Stomach smooth muscle (tissue), 2 donors: ENCODE data around the gene C20orf202.
"Not testable (repeated sequence)": the region's sequence is repeated elsewhere in the genome, so short reads cannot be mapped to it uniquely, and the experiment has no call there.

Experiments
- H3K27ac ChIP-seq: one replicate; pipeline ENCODE4 v1.7.0; 2013; ENCODE audit warnings: mild to moderate bottlenecking, low read length, inconsistent platforms
- H3K27me3 ChIP-seq, 2 donors: one replicate each; pipeline ENCODE4 v1.7.0; 2013; ENCODE audit warnings: low read length in 2 of 2; ENCODE audit not compliant: insufficient read depth in 2 of 2, control insufficient read depth in 1 of 2
- H3K36me3 ChIP-seq, 2 donors: one replicate each; pipeline ENCODE4 v1.7.0; 2013; ENCODE audit warnings: low read length in 2 of 2; ENCODE audit not compliant: control insufficient read depth in 2 of 2, insufficient read depth in 2 of 2
- H3K4me1 ChIP-seq: one replicate; pipeline ENCODE4 v1.7.0; 2013; ENCODE audit warnings: low read length; ENCODE audit not compliant: control insufficient read depth, insufficient read depth
- H3K4me3 ChIP-seq, 2 donors: one replicate each; pipeline ENCODE4 v1.7.0; 2013; ENCODE audit warnings: low read length in 2 of 2
- H3K9ac ChIP-seq, 2 donors: one replicate each; pipeline ENCODE4 v1.7.0; 2013; ENCODE audit warnings: low read length in 2 of 2, mild to moderate bottlenecking in 1 of 2
- H3K9me3 ChIP-seq, 2 donors: one replicate each; pipeline ENCODE4 v1.7.0; 2013; ENCODE audit warnings: low read length in 2 of 2; ENCODE audit not compliant: control insufficient read depth in 2 of 2
- donor health status: healthy.
- donor health status: Pancreatic carcinoma.

Gene C20orf202

GRCh38 chr20:1247689-1248088 is 44.4 kb downstream of the C20orf202 start:
- no peaks in the 10 kb centered on the region for H3K36me3 ChIP-seq
- no peaks in the 10 kb centered on the region for H3K4me1 ChIP-seq
- no peaks in the 10 kb centered on the region for H3K9me3 ChIP-seq
- H3K27me3 ChIP-seq, result no peaks in the 10 kb centered on the region
- H3K27ac ChIP-seq, result no peak overlapping the region
- H3K4me3 ChIP-seq, result no peak overlapping the region
- H3K9ac ChIP-seq, result no peak overlapping the region

DNA sequence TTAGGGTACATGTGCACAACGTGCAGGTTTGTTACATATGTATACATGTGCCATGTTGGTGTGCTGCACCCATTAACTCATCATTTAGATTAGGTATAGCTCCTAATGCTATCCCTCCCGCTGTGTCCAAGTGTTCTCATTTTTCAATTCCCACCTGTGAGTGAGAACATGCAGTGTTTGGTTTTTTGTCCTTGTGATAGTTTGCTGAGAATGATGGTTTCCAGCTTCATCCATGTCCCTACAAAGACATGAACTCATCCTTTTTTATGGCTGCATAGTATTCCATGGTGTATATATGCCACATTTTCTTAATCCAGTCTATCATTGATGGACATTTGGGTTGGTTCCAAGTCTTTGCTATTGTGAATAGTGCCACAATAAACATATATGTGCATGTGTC is 47.0 kb downstream of the C20orf202 start:
- not testable (repeated sequence) for H3K27ac ChIP-seq, H3K9ac ChIP-seq, H3K36me3 ChIP-seq, H3K4me1 ChIP-seq, H3K9me3 ChIP-seq, H3K4me3 ChIP-seq, H3K27me3 ChIP-seq

GRCh38 chr20:1252416-1252815 is 49.2 kb downstream of the C20orf202 start:
- Histone ChIP-seq H3K4me3 (no peak overlapping the region), H3K27ac (no peak overlapping the region), H3K36me3 (no peaks in the 10 kb centered on the region), H3K9ac (no peak overlapping the region), H3K9me3 (no peaks in the 10 kb centered on the region), H3K4me1 (no peaks in the 10 kb centered on the region), H3K27me3 (no peaks in the 10 kb centered on the region)

DNA sequence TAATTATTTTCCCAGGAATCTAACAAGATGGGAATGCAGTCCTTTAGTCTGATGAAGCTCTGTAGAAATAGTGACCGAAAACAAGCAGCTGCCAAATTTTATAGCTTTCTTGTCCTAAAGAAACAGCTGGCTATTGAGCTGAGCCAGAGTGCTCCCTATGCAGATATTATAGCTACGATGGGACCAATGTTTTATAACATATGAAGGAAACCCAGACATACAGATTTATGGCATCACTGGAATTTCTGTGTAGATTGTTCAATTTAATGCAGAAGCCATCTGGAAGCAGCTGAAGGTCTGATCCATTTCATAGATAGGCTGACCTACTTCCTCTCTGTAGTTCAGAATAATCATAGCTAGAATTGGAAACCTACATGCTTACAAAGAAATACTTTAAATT is 51.0 kb downstream of the C20orf202 start:
- H3K36me3 ChIP-seq, result no peaks in the 10 kb centered on the region
- no peak overlapping the region for H3K27ac ChIP-seq
- no peaks in the 10 kb centered on the region for H3K4me1 ChIP-seq
- no peak overlapping the region for H3K4me3 ChIP-seq
- no peaks in the 10 kb centered on the region for H3K27me3 ChIP-seq
- no peaks in the 10 kb centered on the region for H3K9me3 ChIP-seq
- H3K9ac ChIP-seq, result no peak overlapping the region

- Histone ChIP-seq H3K9me3 (no peaks in the 10 kb centered on the region), H3K4me3 (no peak overlapping the region), H3K36me3 (no peaks in the 10 kb centered on the region)
Observed at GRCh38 chr20:1255675-1256074, 52.4 kb downstream of the C20orf202 start.

More at GRCh38 chr20:1255675-1256074, 52.4 kb downstream of the C20orf202 start:
- H3K27me3 ChIP-seq, result no peaks in the 10 kb centered on the region
- no peaks in the 10 kb centered on the region for H3K4me1 ChIP-seq
- H3K27ac ChIP-seq, result no peak overlapping the region
- H3K9ac ChIP-seq, result no peak overlapping the region
